SK-N-SH (cell line): ENCODE data around the gene C1orf146. TPM values are rescaled to one million over a fixed set of nuclear protein-coding genes. Genes with fewer than 3 reads are reported as not detected.

Experiments
- CTCF ChIA-PET: fragments of 300-600, 350-600 bp; formaldehyde crosslinking; extraction: SDS; loops from one replicate; lab custom pipeline; 2021; lab: Yijun Ruan, JAX
- POLR2A ChIA-PET: fragments of 350-600 bp; sonication (Branson Sonifier 250); formaldehyde crosslinking; extraction: SDS; loops from one replicate; lab custom pipeline; 2020; ENCODE audit warnings: antibody characterized with exemption, inconsistent platforms; lab: Yijun Ruan, JAX
- DNase-seq: peaks from one replicate; pipeline ENCODE4 v3.0.0; 2012
- H2AFZ ChIP-seq: fragments of 200-600 bp; sonication (generic); 2 replicates; pipeline ENCODE4 v1.8.1; 2016; ENCODE audit warnings: antibody characterized with exemption, mild to moderate bottlenecking, low read depth
- H3F3A ChIP-seq: fragments of 200-600 bp; sonication (generic); replicated peaks from 2 replicates; pipeline ENCODE3; 2016; ENCODE audit warnings: antibody characterized with exemption, mild to moderate bottlenecking; ENCODE audit not compliant: insufficient read depth
- H3K27ac ChIP-seq, 2 experiments: fragments of 200-500 bp in 1 of 2; fragments of 200-600 bp in 1 of 2; sonication (Bioruptor generic) in 1 of 2; sonication (generic), shearing (Covaris generic) in 1 of 2; 2 replicates each; pipeline versions ENCODE4 v1.5.1 to v1.6.1; 2014 to 2016; ENCODE audit warnings: low read depth in 2 of 2, inconsistent platforms in 1 of 2, low read length in 1 of 2, mild to moderate bottlenecking in 1 of 2, mixed read lengths in 1 of 2
- H3K27me3 ChIP-seq: fragments of 200-600 bp; sonication (generic), shearing (Covaris generic); 2 replicates; pipeline ENCODE4 v1.6.1; 2016; ENCODE audit warnings: mixed run types; ENCODE audit not compliant: insufficient read depth
- H3K36me3 ChIP-seq, 2 experiments: fragments of 200-500 bp in 1 of 2; fragments of 200-600 bp in 1 of 2; sonication (Bioruptor generic) in 1 of 2; sonication (generic) in 1 of 2; replicated peaks in 1 of 2; 2 replicates each; pipeline versions ENCODE3 to v1.5.1; 2014 to 2016; ENCODE audit warnings: low read length in 1 of 2, mild to moderate bottlenecking in 1 of 2; ENCODE audit not compliant: insufficient read depth in 2 of 2, control insufficient read depth in 1 of 2
- H3K4me1 ChIP-seq, 2 experiments: fragments of 200-500 bp in 1 of 2; fragments of 200-600 bp in 1 of 2; sonication (Bioruptor generic) in 1 of 2; sonication (generic), shearing (Covaris generic) in 1 of 2; 2 replicates each; pipeline versions ENCODE4 v1.5.1 to v1.6.1; 2014 to 2016; ENCODE audit warnings: low read depth in 1 of 2, low read length in 1 of 2, mixed run types in 1 of 2; ENCODE audit not compliant: insufficient read depth in 2 of 2, control insufficient read depth in 1 of 2
- H3K4me2 ChIP-seq: fragments of 200-600 bp; sonication (generic), shearing (Covaris generic); 2 replicates; pipeline ENCODE4 v1.6.1; 2017; ENCODE audit warnings: mixed run types
- H3K4me3 ChIP-seq, 2 experiments: fragments of 200-500 bp in 1 of 2; fragments of 200-600 bp in 1 of 2; sonication (Bioruptor generic) in 1 of 2; sonication (generic), shearing (Covaris generic) in 1 of 2; 2 replicates each; pipeline versions ENCODE4 v1.5.1 to v1.8.1; 2014 to 2016; ENCODE audit warnings: low read depth in 2 of 2, inconsistent platforms in 1 of 2, low read length in 1 of 2, mild to moderate bottlenecking in 1 of 2, mixed read lengths in 1 of 2, moderate library complexity in 1 of 2
- H3K79me2 ChIP-seq: fragments of 200-600 bp; sonication (generic); 2 replicates; pipeline ENCODE4 v1.8.1; 2017; ENCODE audit warnings: mild to moderate bottlenecking; ENCODE audit not compliant: insufficient read depth
- H3K9ac ChIP-seq: fragments of 200-600 bp; sonication (generic); 2 replicates; pipeline ENCODE4 v1.6.1; 2017; ENCODE audit warnings: mixed run types
- H3K9me2 ChIP-seq: fragments of 200-600 bp; sonication (generic); 2 replicates; pipeline ENCODE4 v1.6.1; 2017; ENCODE audit warnings: mixed run types
- H3K9me3 ChIP-seq: fragments of 200-600 bp; sonication (generic); 2 replicates; pipeline ENCODE4 v1.6.1; 2017; ENCODE audit warnings: mixed run types, mild to moderate bottlenecking, moderate library complexity
- H4K20me1 ChIP-seq: fragments of 200-600 bp; sonication (generic); 2 replicates; pipeline ENCODE4 v1.6.1; 2017; ENCODE audit warnings: mild to moderate bottlenecking, mixed run types; ENCODE audit not compliant: insufficient read depth
- CHD2 ChIP-seq: fragments of 150-350 bp; IDR thresholded peaks from 2 replicates; pipeline ENCODE4 v1.6.1; 2018; ENCODE audit warnings: low read length; ENCODE audit not compliant: partially characterized antibody
- EZH2phosphoT487 ChIP-seq: fragments of 200-600 bp; sonication (generic); IDR thresholded peaks from 2 replicates; pipeline ENCODE4 v1.6.1; 2017; ENCODE audit warnings: low read depth, mixed run types, mild to moderate bottlenecking, antibody characterized with exemption, moderate library complexity, borderline replicate concordance
- FOXJ3 ChIP-seq: sonication (generic); formaldehyde crosslinking; IDR thresholded peaks from 2 replicates; pipeline ENCODE4 v1.5.1; 2020; ENCODE audit warnings: mild to moderate bottlenecking, missing genetic modification reagents
- GABPA ChIP-seq: IDR thresholded peaks from 2 replicates; pipeline ENCODE4 v1.4.0; 2012; ENCODE audit warnings: low read depth, mild to moderate bottlenecking
- MXI1 ChIP-seq: IDR thresholded peaks from 2 replicates; pipeline ENCODE4 v1.6.1; 2012; ENCODE audit warnings: mild to moderate bottlenecking, low read depth, low read length, improper control_type of control experiment
- NRF1 ChIP-seq: IDR thresholded peaks from 2 replicates; pipeline ENCODE4 v1.6.1; 2012; ENCODE audit warnings: low read depth, mild to moderate bottlenecking, low read length
- RAD21 ChIP-seq: IDR thresholded peaks from 2 replicates; pipeline ENCODE4 v1.6.1; 2012; ENCODE audit warnings: mild to moderate bottlenecking, low read length
- SMC3 ChIP-seq: IDR thresholded peaks from 2 replicates; pipeline ENCODE4 v1.6.1; 2012; ENCODE audit warnings: low read depth, low read length, improper control_type of control experiment
- TAF1 ChIP-seq: IDR thresholded peaks from 2 replicates; pipeline ENCODE4 v1.6.1; 2012; ENCODE audit warnings: low read depth, mild to moderate bottlenecking, low read length, moderate library complexity, borderline replicate concordance
- TCF12 ChIP-seq: IDR thresholded peaks from 2 replicates; pipeline ENCODE4 v1.4.0; 2012
- WGBS: methylation state at CpG from one replicate; pipeline ENCODE4 v1.1.6; 2017; ENCODE audit warnings: low lambda C conversion rate; 5-methylcytosine and 5-hydroxymethylcytosine counted together
- polyA plus RNA-seq, 3 experiments: library from polyadenylated mRNA; depleted of rRNA; stranded (reverse); fragments of >200 nt; gene quantifications; 2 replicates each; pipeline ENCODE4 v1.2.3, GENCODE V29; 2012
- TF ChIP-seq, protein P1 (sequence below): fragments of 150-350 bp; IDR thresholded peaks from 2 replicates; pipeline ENCODE4 v1.6.1; 2016; ENCODE audit warnings: mild to moderate bottlenecking, low read depth, low read length
- TF ChIP-seq, protein P2 (sequence below): fragments of 200-600 bp; sonication (generic); IDR thresholded peaks from 2 replicates; pipeline ENCODE4 v1.6.1; 2017; ENCODE audit warnings: antibody characterized with exemption, mild to moderate bottlenecking, moderate library complexity
- TF ChIP-seq, protein P3 (sequence below): IDR thresholded peaks from 2 replicates; pipeline ENCODE4 v1.4.0; 2012; ENCODE audit warnings: low read depth
- TF ChIP-seq, protein P4 (sequence below): IDR thresholded peaks from 2 replicates; pipeline ENCODE4 v1.4.0; 2012; ENCODE audit warnings: low read depth, borderline replicate concordance

Gene C1orf146
- polyA plus RNA-seq, 1 of the 3 experiments (the other 2 are of a cell fraction) = not detected

GRCh38 chr1:92291372-92291999 lies 73.8 kb downstream of the C1orf146 start:
- CTCF ChIA-PET = interaction anchor here (0.6 to 7.7 kb wide), 40 partner anchors 10 to 784 kb away, joined by 3 to 127 read pairs (median 4); no protein-coding TSS in a partner anchor

More at GRCh38 chr1:92291372-92291999, 73.8 kb downstream of the C1orf146 start:
- H3K36me3 ChIP-seq = peaks cover 43 to 47% of the 10 kb centered on the region in 2 experiments
- POLR2A ChIA-PET = interaction anchor here (0.7 kb wide), 1 partner anchor 883 kb away, joined by 3 read pairs; no protein-coding TSS in a partner anchor
- H3K4me3 ChIP-seq = no peak overlapping the region
- no peaks in the 10 kb centered on the region for H4K20me1 ChIP-seq
- H3K27ac ChIP-seq = no peak overlapping the region
- DNase-seq = peak; percentile 49
- no peaks in the 10 kb centered on the region for H3K9me3 ChIP-seq
- WGBS = 15% methylated on average over 3 of the region's 3 CpGs
- no peaks in the 10 kb centered on the region for H3K79me2 ChIP-seq
- H3K27me3 ChIP-seq = no peaks in the 10 kb centered on the region
- no peaks in the 10 kb centered on the region for H3K4me1 ChIP-seq
- no peaks in the 10 kb centered on the region for H3F3A ChIP-seq
- H3K9ac ChIP-seq = no peak overlapping the region
- no peaks in the 10 kb centered on the region for H3K9me2 ChIP-seq
- no peak overlapping the region for H2AFZ ChIP-seq
- TF ChIP-seq, protein P1, sequence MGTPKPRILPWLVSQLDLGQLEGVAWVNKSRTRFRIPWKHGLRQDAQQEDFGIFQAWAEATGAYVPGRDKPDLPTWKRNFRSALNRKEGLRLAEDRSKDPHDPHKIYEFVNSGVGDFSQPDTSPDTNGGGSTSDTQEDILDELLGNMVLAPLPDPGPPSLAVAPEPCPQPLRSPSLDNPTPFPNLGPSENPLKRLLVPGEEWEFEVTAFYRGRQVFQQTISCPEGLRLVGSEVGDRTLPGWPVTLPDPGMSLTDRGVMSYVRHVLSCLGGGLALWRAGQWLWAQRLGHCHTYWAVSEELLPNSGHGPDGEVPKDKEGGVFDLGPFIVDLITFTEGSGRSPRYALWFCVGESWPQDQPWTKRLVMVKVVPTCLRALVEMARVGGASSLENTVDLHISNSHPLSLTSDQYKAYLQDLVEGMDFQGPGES = no peak
- TF ChIP-seq NRF1 (no peak), CHD2 (no peak), TCF12 (no peak), RAD21 (peak; percentile 86), EZH2phosphoT487 (no peak), SMC3 (peak; percentile 67), TAF1 (no peak), GABPA (no peak), FOXJ3 (CRISPR knock-in tag) (no peak), MXI1 (no peak)
- TF ChIP-seq, protein P2, sequence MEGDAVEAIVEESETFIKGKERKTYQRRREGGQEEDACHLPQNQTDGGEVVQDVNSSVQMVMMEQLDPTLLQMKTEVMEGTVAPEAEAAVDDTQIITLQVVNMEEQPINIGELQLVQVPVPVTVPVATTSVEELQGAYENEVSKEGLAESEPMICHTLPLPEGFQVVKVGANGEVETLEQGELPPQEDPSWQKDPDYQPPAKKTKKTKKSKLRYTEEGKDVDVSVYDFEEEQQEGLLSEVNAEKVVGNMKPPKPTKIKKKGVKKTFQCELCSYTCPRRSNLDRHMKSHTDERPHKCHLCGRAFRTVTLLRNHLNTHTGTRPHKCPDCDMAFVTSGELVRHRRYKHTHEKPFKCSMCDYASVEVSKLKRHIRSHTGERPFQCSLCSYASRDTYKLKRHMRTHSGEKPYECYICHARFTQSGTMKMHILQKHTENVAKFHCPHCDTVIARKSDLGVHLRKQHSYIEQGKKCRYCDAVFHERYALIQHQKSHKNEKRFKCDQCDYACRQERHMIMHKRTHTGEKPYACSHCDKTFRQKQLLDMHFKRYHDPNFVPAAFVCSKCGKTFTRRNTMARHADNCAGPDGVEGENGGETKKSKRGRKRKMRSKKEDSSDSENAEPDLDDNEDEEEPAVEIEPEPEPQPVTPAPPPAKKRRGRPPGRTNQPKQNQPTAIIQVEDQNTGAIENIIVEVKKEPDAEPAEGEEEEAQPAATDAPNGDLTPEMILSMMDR = peak; percentile 88
- TF ChIP-seq, protein P3, sequence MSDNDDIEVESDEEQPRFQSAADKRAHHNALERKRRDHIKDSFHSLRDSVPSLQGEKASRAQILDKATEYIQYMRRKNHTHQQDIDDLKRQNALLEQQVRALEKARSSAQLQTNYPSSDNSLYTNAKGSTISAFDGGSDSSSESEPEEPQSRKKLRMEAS = no peak
- TF ChIP-seq, protein P4, sequence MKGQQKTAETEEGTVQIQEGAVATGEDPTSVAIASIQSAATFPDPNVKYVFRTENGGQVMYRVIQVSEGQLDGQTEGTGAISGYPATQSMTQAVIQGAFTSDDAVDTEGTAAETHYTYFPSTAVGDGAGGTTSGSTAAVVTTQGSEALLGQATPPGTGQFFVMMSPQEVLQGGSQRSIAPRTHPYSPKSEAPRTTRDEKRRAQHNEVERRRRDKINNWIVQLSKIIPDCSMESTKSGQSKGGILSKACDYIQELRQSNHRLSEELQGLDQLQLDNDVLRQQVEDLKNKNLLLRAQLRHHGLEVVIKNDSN = no peak
- H3K4me2 ChIP-seq = no peak overlapping the region

Other genes with a start within 250 kb of the C1orf146 start
- gene EPHX4, start 187.9 kb upstream of the C1orf146 start, polyA plus RNA-seq (2012; rRNA removed) = 0.30 and 0.31 TPM in 2 replicates
- not detected in 2 replicates for gene SETSIP, start 142.5 kb upstream of the C1orf146 start, polyA plus RNA-seq (2012; rRNA removed)
- gene BTBD8, start 137.6 kb upstream of the C1orf146 start, polyA plus RNA-seq (2012; rRNA removed) = 0.49 and 0.62 TPM in 2 replicates
- 2.3 and 3.6 TPM in 2 replicates for gene GLMN, start 81.1 kb downstream of the C1orf146 start, polyA plus RNA-seq (2012; rRNA removed)
- 3.4 and 5.2 TPM in 2 replicates for gene RPAP2, start 81.1 kb downstream of the C1orf146 start, polyA plus RNA-seq (2012; rRNA removed)